GM10847 (cell line): Measurements from ENCODE around the gene BIVM.

Experiments
- POLR2A ChIP-seq: IDR thresholded peaks from 2 replicates; pipeline ENCODE4 v1.6.1; 2011; ENCODE audit not compliant: insufficient read length; ENCODE audit errors: extremely low read depth

BIVM gene

GRCh38 chr13:102816708-102817107 lies 17.8 kb downstream of the BIVM start:
- TF ChIP-seq POLR2A = no peak

- no peak for TF ChIP-seq POLR2A
Observed at GRCh38 chr13:102817241-102817640, 18.3 kb downstream of the BIVM start.

GRCh38 chr13:102817907-102818306 lies 19.0 kb downstream of the BIVM start:
- no peak for TF ChIP-seq POLR2A

GRCh38 chr13:102825400-102825799 lies 26.5 kb downstream of the BIVM start:
- no peak for TF ChIP-seq POLR2A

GRCh38 chr13:102825921-102826706 lies 27.2 kb downstream of the BIVM start:
- no peak for TF ChIP-seq POLR2A

- no peak for TF ChIP-seq POLR2A
Observed at GRCh38 chr13:102830646-102831045, 31.7 kb downstream of the BIVM start.

GRCh38 chr13:102836471-102836870 lies 37.6 kb downstream of the BIVM start:
- TF ChIP-seq POLR2A = no peak

GRCh38 chr13:102838273-102838672 lies 39.4 kb downstream of the BIVM start:
- TF ChIP-seq POLR2A = no peak

- TF ChIP-seq POLR2A = no peak
Observed at GRCh38 chr13:102838982-102839381, 40.1 kb downstream of the BIVM start.

- no peak for TF ChIP-seq POLR2A
Observed at GRCh38 chr13:102839462-102839861, 40.5 kb downstream of the BIVM start.

- TF ChIP-seq POLR2A = no peak
Observed at GRCh38 chr13:102845289-102845629, 46.3 kb downstream of the BIVM start.

- TF ChIP-seq POLR2A = peak; percentile 85
Observed at GRCh38 chr13:102845630-102846260, 46.8 kb downstream of the BIVM start, which contains the start of gene ERCC5. Gene ERCC5, plus strand, starts transcription at chr13:102846032. Its CDS starts 235 bp downstream, at chr13:102846267.

- TF ChIP-seq POLR2A = no peak
Observed at GRCh38 chr13:102846261-102847015, 47.5 kb downstream of the BIVM start.

GRCh38 chr13:102847272-102848234 lies 48.6 kb downstream of the BIVM start:
- TF ChIP-seq POLR2A = no peak

- no peak for TF ChIP-seq POLR2A
Observed at GRCh38 chr13:102848956-102849355, 50.0 kb downstream of the BIVM start.

- TF ChIP-seq POLR2A = no peak
Observed at GRCh38 chr13:102852556-102852955, 53.6 kb downstream of the BIVM start.
